Dendritic cell treated with granulocyte-macrophage colony-stimulating factor and Interleukin-4, amounts not matched to agents 40 ng/mL and 50 ng/mL, for 4 days (primary cell): ENCODE results near the gene TGM2.
"Not testable (repeated sequence)": the region's sequence is repeated elsewhere in the genome, so short reads cannot be mapped to it uniquely, and the experiment has no call there.

Source experiments
- H3K27ac Mint-ChIP-seq: one replicate; pipeline ENCODE4 v1.8.0; 2022; ENCODE audit warnings: mild to moderate bottlenecking, mixed read lengths
- H3K27me3 Mint-ChIP-seq: one replicate; pipeline ENCODE4 v1.8.0; 2022; ENCODE audit warnings: mild to moderate bottlenecking, mixed read lengths
- H3K36me3 Mint-ChIP-seq: one replicate; pipeline ENCODE4 v1.8.0; 2022; ENCODE audit warnings: low read depth, mixed read lengths
- H3K4me1 Mint-ChIP-seq: one replicate; pipeline ENCODE4 v1.8.0; 2022; ENCODE audit warnings: low read depth, mixed read lengths
- H3K4me3 Mint-ChIP-seq: one replicate; pipeline ENCODE4 v1.8.0; 2022; ENCODE audit warnings: mild to moderate bottlenecking, moderate library complexity, mixed read lengths
- H3K9me3 Mint-ChIP-seq: one replicate; pipeline ENCODE4 v1.8.0; 2022; ENCODE audit warnings: mixed read lengths
- intact Hi-C: fragments of 100-400 bp; cut with micrococcal nuclease; formaldehyde crosslinking; loops from one replicate; pipeline ENCODE4 v1.15.0; 2022

The TGM2 gene

GRCh38 chr20:38115205-38115604 lies 49.9 kb downstream of the TGM2 start:
- no peaks in the 10 kb centered on the region for H3K9me3 Mint-ChIP-seq
- no peak overlapping the region for H3K27ac Mint-ChIP-seq
- H3K4me1 Mint-ChIP-seq: peaks cover 33% of the 10 kb centered on the region
- no peak overlapping the region for H3K4me3 Mint-ChIP-seq
- no peaks in the 10 kb centered on the region for H3K36me3 Mint-ChIP-seq
- intact Hi-C loops: no loop called here
- no peaks in the 10 kb centered on the region for H3K27me3 Mint-ChIP-seq

- no peaks in the 10 kb centered on the region for H3K27me3 Mint-ChIP-seq
- intact Hi-C loops: no loop called here
- peaks cover 35% of the 10 kb centered on the region for H3K4me1 Mint-ChIP-seq
- no peaks in the 10 kb centered on the region for H3K9me3 Mint-ChIP-seq
- H3K4me3 Mint-ChIP-seq: no peak overlapping the region
- no peaks in the 10 kb centered on the region for H3K36me3 Mint-ChIP-seq
- no peak overlapping the region for H3K27ac Mint-ChIP-seq
Measured at GRCh38 chr20:38114353-38114791, 50.7 kb downstream of the TGM2 start.

- intact Hi-C loops: loop anchor here (1.0 kb wide), 2 partner anchors 52 to 109 kb away; partner anchors contain the start of gene TGM2
- H3K36me3 Mint-ChIP-seq: no peaks in the 10 kb centered on the region
- peaks cover 39% of the 10 kb centered on the region for H3K4me1 Mint-ChIP-seq
- H3K27me3 Mint-ChIP-seq: no peaks in the 10 kb centered on the region
- H3K27ac Mint-ChIP-seq: peak overlapping the region; percentile 40
- peak overlapping the region; percentile 18 for H3K4me3 Mint-ChIP-seq
- no peaks in the 10 kb centered on the region for H3K9me3 Mint-ChIP-seq
Measured at GRCh38 chr20:38113401-38114325, 51.4 kb downstream of the TGM2 start.

- H3K9me3 Mint-ChIP-seq: no peaks in the 10 kb centered on the region
- no peaks in the 10 kb centered on the region for H3K36me3 Mint-ChIP-seq
- H3K4me1 Mint-ChIP-seq: peaks cover 39% of the 10 kb centered on the region
- intact Hi-C loops: loop anchor here (1.0 kb wide), 2 partner anchors 52 to 109 kb away; partner anchors contain the start of gene TGM2
- H3K27me3 Mint-ChIP-seq: no peaks in the 10 kb centered on the region
- H3K4me3 Mint-ChIP-seq: no peak overlapping the region
- H3K27ac Mint-ChIP-seq: no peak overlapping the region
Measured at GRCh38 chr20:38112930-38113294, 52.2 kb downstream of the TGM2 start.

- Mint-ChIP-seq H3K27me3 (no peaks in the 10 kb centered on the region), H3K27ac (no peak overlapping the region), H3K4me3 (no peak overlapping the region), H3K9me3 (no peaks in the 10 kb centered on the region), H3K36me3 (no peaks in the 10 kb centered on the region), H3K4me1 (peaks cover 35% of the 10 kb centered on the region)
- intact Hi-C loops: no loop called here
Measured at GRCh38 chr20:38112261-38112929, 52.7 kb downstream of the TGM2 start.

GRCh38 chr20:38111366-38112232 lies 53.5 kb downstream of the TGM2 start:
- no peak overlapping the region for H3K27ac Mint-ChIP-seq
- intact Hi-C loops: no loop called here
- peaks cover 27% of the 10 kb centered on the region for H3K4me1 Mint-ChIP-seq
- H3K27me3 Mint-ChIP-seq: no peaks in the 10 kb centered on the region
- H3K9me3 Mint-ChIP-seq: no peaks in the 10 kb centered on the region
- no peaks in the 10 kb centered on the region for H3K36me3 Mint-ChIP-seq
- H3K4me3 Mint-ChIP-seq: no peak overlapping the region

GRCh38 chr20:38110525-38111178 lies 54.4 kb downstream of the TGM2 start:
- peaks cover 27% of the 10 kb centered on the region for H3K4me1 Mint-ChIP-seq
- no peak overlapping the region for H3K27ac Mint-ChIP-seq
- intact Hi-C loops: no loop called here
- no peaks in the 10 kb centered on the region for H3K27me3 Mint-ChIP-seq
- H3K9me3 Mint-ChIP-seq: no peaks in the 10 kb centered on the region
- no peak overlapping the region for H3K4me3 Mint-ChIP-seq
- no peaks in the 10 kb centered on the region for H3K36me3 Mint-ChIP-seq

GRCh38 chr20:38109591-38110524 lies 55.2 kb downstream of the TGM2 start:
- H3K36me3 Mint-ChIP-seq: no peaks in the 10 kb centered on the region
- H3K27me3 Mint-ChIP-seq: no peaks in the 10 kb centered on the region
- H3K9me3 Mint-ChIP-seq: no peaks in the 10 kb centered on the region
- intact Hi-C loops: no loop called here
- H3K4me3 Mint-ChIP-seq: no peak overlapping the region
- peaks cover 27% of the 10 kb centered on the region for H3K4me1 Mint-ChIP-seq
- no peak overlapping the region for H3K27ac Mint-ChIP-seq

- Mint-ChIP-seq H3K9me3 (no peaks in the 10 kb centered on the region), H3K27ac (no peak overlapping the region), H3K36me3 (no peaks in the 10 kb centered on the region), H3K4me1 (peaks cover 21% of the 10 kb centered on the region), H3K4me3 (no peak overlapping the region), H3K27me3 (no peaks in the 10 kb centered on the region)
- intact Hi-C loops: no loop called here
Measured at GRCh38 chr20:38108986-38109541, 56.0 kb downstream of the TGM2 start.

- Mint-ChIP-seq H3K4me3 (no peak overlapping the region), H3K27me3 (no peaks in the 10 kb centered on the region), H3K4me1 (peaks cover 16% of the 10 kb centered on the region), H3K36me3 (no peaks in the 10 kb centered on the region), H3K9me3 (no peaks in the 10 kb centered on the region), H3K27ac (no peak overlapping the region)
- intact Hi-C loops: no loop called here
Measured at GRCh38 chr20:38108438-38108985, 56.6 kb downstream of the TGM2 start.

- H3K36me3 Mint-ChIP-seq, H3K27ac Mint-ChIP-seq, intact Hi-C loops, H3K27me3 Mint-ChIP-seq, H3K4me3 Mint-ChIP-seq, H3K9me3 Mint-ChIP-seq: not testable (repeated sequence)
- H3K4me1 Mint-ChIP-seq: peaks cover 11% of the 10 kb centered on the region
Measured at GRCh38 chr20:38107916-38108315, 57.2 kb downstream of the TGM2 start.

GRCh38 chr20:38107386-38107785 lies 57.7 kb downstream of the TGM2 start:
- H3K9me3 Mint-ChIP-seq, H3K27ac Mint-ChIP-seq, H3K36me3 Mint-ChIP-seq, H3K4me3 Mint-ChIP-seq, H3K27me3 Mint-ChIP-seq, intact Hi-C loops: not testable (repeated sequence)
- H3K4me1 Mint-ChIP-seq: peaks cover 11% of the 10 kb centered on the region
